Esophagus muscularis mucosa (tissue), 4 donors: ENCODE measurements around the gene MED22. TPM values are rescaled to one million over a fixed set of nuclear protein-coding genes. Genes with fewer than 3 reads are reported as not detected.
"Not testable (repeated sequence)": the region's sequence is repeated elsewhere in the genome, so short reads cannot be mapped to it uniquely, and the experiment has no call there.

ENCODE experiments used
- DNase-seq: peaks from one replicate; pipeline ENCODE4 v3.0.0-alpha.2; 2017; ENCODE audit errors: extremely low spot score
- H3K27ac ChIP-seq, 4 donors: fragments of 200-600 bp; sonication (generic); replicated peaks in 1 of 4; 1 replicate in 3 of 4; 2 replicates in 1 of 4; pipeline ENCODE4 v1.5.1; 2016 to 2019; ENCODE audit warnings: mild to moderate bottlenecking in 1 of 4
- H3K27me3 ChIP-seq, 4 donors: fragments of 200-600 bp; sonication (generic); one replicate each; pipeline versions ENCODE4 v1.5.1 to v1.6.0; 2016 to 2019
- H3K36me3 ChIP-seq, 4 donors: fragments of 200-600 bp; sonication (generic); one replicate each; pipeline ENCODE4 v1.5.1; 2016 to 2019
- H3K4me1 ChIP-seq, 4 donors: fragments of 200-600 bp; sonication (generic); one replicate each; pipeline ENCODE4 v1.5.1; 2016 to 2019
- H3K4me3 ChIP-seq, 4 donors: fragments of 200-600 bp; sonication (generic); 1 replicate in 2 of 4; 2 replicates in 2 of 4; pipeline ENCODE4 v1.5.1; 2016 to 2019; ENCODE audit warnings: mild to moderate bottlenecking in 4 of 4, moderate library complexity in 1 of 4
- H3K9me3 ChIP-seq, 4 donors: fragments of 200-600 bp; sonication (generic); 1 replicate in 3 of 4; 2 replicates in 1 of 4; pipeline ENCODE4 v1.5.1; 2016 to 2019
- EP300 ChIP-seq: sonication (generic); formaldehyde crosslinking; IDR thresholded peaks from one replicate; pipeline ENCODE4 v1.6.1; 2017; ENCODE audit warnings: antibody characterized with exemption
- POLR2A ChIP-seq: fragments of 450-650 bp; IDR thresholded peaks from one replicate; pipeline ENCODE4 v1.6.1; 2017; ENCODE audit warnings: antibody characterized with exemption, moderate library complexity, mild to moderate bottlenecking, low read depth
- POLR2AphosphoS5 ChIP-seq, 2 donors: sonication (generic); formaldehyde crosslinking; IDR thresholded peaks; one replicate each; pipeline ENCODE4 v1.6.1; 2017; ENCODE audit warnings: antibody characterized with exemption in 2 of 2
- WGBS: methylation state at CpG from one replicate; pipeline ENCODE4 v1.1.5; 2018; 5-methylcytosine and 5-hydroxymethylcytosine counted together
- intact Hi-C: fragments of 100-400 bp; cut with DNase I; formaldehyde crosslinking; loops from one replicate; pipeline ENCODE4 v1.15.1; 2023
- total RNA-seq, 4 donors: library from RNA; depleted of rRNA; stranded (reverse); fragments of >200 nt; gene quantifications; one replicate each; pipeline versions ENCODE4 v1.1.0 to v1.2.1, GENCODE V29; 2016
- TF ChIP-seq, protein P1 (sequence below), 3 experiments: fragments of 200-600 bp in 2 of 3; fragments of 450-650 bp in 1 of 3; sonication (generic) in 2 of 3; IDR thresholded peaks; one replicate each; pipeline ENCODE4 v1.5.1; 2017 to 2019; ENCODE audit warnings: antibody characterized with exemption in 3 of 3, mild to moderate bottlenecking in 2 of 3, moderate library complexity in 1 of 3

MED22 gene
- total RNA-seq, 4 donors from 2014 or later, result 20.0 to 44.6 (median 35.5) TPM

DNA sequence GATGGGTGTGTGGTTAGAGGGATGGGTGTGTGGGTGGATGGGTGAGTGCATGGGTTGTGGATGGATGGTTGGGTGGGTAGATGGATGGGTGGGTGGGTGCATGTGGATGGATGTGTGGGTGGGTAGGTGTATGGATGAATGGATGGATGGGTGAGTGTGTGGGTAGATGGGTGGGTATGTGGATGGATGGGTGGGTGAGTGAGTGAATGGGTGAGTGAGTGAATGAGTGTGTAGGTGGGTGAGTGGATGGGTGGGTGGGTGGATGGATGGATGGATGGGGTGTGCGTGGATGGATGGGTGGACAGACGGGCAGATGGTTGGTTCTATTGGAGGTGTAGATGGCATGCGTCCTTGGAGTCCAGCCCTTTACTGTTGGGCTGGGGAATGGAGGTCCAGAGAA, 45.5 kb upstream of the MED22 start:
- intact Hi-C loops, result no loop called here
- peaks cover 0 to 74% (median 9%) of the 10 kb centered on the region in 4 donors for H3K27me3 ChIP-seq
- no peak for DNase-seq
- H3K4me3 ChIP-seq, result no peak overlapping the region
- WGBS, result 86% methylated on average over 3 of the region's 3 CpGs
- TF ChIP-seq, protein P1, sequence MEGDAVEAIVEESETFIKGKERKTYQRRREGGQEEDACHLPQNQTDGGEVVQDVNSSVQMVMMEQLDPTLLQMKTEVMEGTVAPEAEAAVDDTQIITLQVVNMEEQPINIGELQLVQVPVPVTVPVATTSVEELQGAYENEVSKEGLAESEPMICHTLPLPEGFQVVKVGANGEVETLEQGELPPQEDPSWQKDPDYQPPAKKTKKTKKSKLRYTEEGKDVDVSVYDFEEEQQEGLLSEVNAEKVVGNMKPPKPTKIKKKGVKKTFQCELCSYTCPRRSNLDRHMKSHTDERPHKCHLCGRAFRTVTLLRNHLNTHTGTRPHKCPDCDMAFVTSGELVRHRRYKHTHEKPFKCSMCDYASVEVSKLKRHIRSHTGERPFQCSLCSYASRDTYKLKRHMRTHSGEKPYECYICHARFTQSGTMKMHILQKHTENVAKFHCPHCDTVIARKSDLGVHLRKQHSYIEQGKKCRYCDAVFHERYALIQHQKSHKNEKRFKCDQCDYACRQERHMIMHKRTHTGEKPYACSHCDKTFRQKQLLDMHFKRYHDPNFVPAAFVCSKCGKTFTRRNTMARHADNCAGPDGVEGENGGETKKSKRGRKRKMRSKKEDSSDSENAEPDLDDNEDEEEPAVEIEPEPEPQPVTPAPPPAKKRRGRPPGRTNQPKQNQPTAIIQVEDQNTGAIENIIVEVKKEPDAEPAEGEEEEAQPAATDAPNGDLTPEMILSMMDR (IDR thresholded peaks at IDR 0.05), result no peak
- TF ChIP-seq POLR2AphosphoS5 (IDR thresholded peaks at IDR 0.05), result no peak
- no peak for TF ChIP-seq EP300
- TF ChIP-seq POLR2A, result no peak
- H3K4me1 ChIP-seq, result no peaks in the 10 kb centered on the region
- no peaks in the 10 kb centered on the region for H3K36me3 ChIP-seq
- no peaks in the 10 kb centered on the region for H3K9me3 ChIP-seq
- no peak overlapping the region for H3K27ac ChIP-seq

DNA sequence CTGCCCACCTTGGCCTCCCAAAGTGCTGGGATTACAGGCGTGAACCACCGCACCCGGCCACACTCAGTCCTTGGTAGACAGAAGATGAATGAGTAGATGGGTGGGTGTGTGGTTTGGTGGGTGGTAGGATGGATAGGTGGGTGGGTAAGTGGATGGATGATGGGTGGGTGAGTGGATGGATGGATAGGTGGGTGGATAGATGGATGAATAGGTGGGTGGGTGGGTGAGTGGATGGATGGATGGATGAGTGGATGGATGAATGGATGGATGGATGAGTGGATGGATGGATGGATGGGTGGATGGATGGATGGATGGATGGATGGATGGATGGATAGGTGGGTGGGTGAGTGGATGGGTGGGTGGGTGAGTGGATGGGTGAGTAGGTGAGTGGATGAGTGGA, 44.4 kb upstream of the MED22 start:
- WGBS, result 98% methylated on average over 3 of the region's 3 CpGs
- H3K36me3 ChIP-seq, intact Hi-C loops, H3K4me1 ChIP-seq, H3K9me3 ChIP-seq, H3K4me3 ChIP-seq, H3K27ac ChIP-seq, DNase-seq: not testable (repeated sequence)
- peaks cover 0 to 74% (median 9%) of the 10 kb centered on the region in 4 donors for H3K27me3 ChIP-seq

GRCh38 chr9:133391449-133391848, 43.5 kb upstream of the MED22 start:
- H3K4me3 ChIP-seq, H3K4me1 ChIP-seq, intact Hi-C loops, H3K36me3 ChIP-seq, H3K27ac ChIP-seq, DNase-seq, H3K9me3 ChIP-seq: not testable (repeated sequence)
- H3K27me3 ChIP-seq, result peaks cover 0 to 66% (median 9%) of the 10 kb centered on the region in 4 donors
- 88% methylated on average over 1 of the region's 4 CpGs for WGBS

DNA sequence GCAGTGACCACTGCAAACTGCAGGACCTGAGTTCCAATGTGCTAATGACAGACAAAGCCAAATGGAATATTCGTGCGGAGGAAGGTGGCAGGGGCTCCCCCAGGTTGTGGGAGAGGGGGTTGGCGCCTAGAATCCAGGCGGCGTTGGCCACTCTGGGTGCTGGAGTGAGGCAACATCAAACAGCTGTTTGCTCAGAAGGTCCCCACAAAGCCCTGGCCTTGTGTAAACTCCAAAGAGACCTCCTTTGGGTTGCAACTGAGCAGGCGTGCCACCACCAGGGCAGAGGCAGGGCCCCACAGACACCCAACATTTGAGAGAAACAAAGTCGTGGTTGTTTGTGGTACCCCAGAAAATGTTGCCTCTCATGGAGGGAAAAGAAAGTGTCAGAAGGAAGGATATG, 42.8 kb upstream of the MED22 start:
- Histone ChIP-seq H3K4me1 (no peaks in the 10 kb centered on the region), H3K9me3 (no peaks in the 10 kb centered on the region), H3K36me3 (no peaks in the 10 kb centered on the region), H3K27me3 (peaks cover 0 to 59% (median 9%) of the 10 kb centered on the region in 4 donors), H3K4me3 (no peak overlapping the region), H3K27ac (no peak overlapping the region)
- 82% methylated on average over 7 of the region's 7 CpGs for WGBS
- no peak for DNase-seq
- intact Hi-C loops, result no loop called here
- TF ChIP-seq EP300 (no peak), POLR2AphosphoS5 (IDR thresholded peaks at IDR 0.05) (no peak), POLR2A (no peak)
- TF ChIP-seq, protein P1 (IDR thresholded peaks at IDR 0.05), result no peak

DNA sequence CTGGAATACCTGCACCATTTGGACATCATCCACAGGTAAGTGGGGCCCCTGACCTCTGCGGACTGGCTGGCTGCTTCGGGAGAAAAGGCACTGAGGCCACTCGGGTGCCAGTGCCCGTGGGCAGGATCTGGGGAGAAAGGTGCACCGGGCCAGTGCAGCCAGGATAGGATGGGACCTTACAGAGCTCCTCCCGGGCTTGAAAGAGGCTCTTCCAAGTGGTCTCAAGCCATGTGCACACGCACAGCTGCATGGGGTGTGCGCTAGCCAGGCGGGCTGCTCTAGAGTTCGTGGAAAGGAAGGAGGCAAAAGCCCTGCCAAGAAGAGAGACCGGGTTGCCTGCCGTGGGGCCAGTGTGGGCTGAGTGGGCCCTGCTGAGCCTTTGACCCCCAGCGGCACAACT, 41.6 kb upstream of the MED22 start:
- Histone ChIP-seq H3K27me3 (peaks cover 0 to 49% (median 6%) of the 10 kb centered on the region in 4 donors), H3K9me3 (no peaks in the 10 kb centered on the region), H3K4me3 (no peak overlapping the region), H3K27ac (no peak overlapping the region), H3K4me1 (no peaks in the 10 kb centered on the region), H3K36me3 (no peaks in the 10 kb centered on the region)
- TF ChIP-seq POLR2A, result no peak
- TF ChIP-seq EP300, result no peak
- TF ChIP-seq POLR2AphosphoS5 (IDR thresholded peaks at IDR 0.05), result no peak
- TF ChIP-seq, protein P1 (IDR thresholded peaks at IDR 0.05), result no peak
- intact Hi-C loops, result no loop called here
- DNase-seq, result no peak
- 95% methylated on average over 4 of the region's 13 CpGs for WGBS

DNA sequence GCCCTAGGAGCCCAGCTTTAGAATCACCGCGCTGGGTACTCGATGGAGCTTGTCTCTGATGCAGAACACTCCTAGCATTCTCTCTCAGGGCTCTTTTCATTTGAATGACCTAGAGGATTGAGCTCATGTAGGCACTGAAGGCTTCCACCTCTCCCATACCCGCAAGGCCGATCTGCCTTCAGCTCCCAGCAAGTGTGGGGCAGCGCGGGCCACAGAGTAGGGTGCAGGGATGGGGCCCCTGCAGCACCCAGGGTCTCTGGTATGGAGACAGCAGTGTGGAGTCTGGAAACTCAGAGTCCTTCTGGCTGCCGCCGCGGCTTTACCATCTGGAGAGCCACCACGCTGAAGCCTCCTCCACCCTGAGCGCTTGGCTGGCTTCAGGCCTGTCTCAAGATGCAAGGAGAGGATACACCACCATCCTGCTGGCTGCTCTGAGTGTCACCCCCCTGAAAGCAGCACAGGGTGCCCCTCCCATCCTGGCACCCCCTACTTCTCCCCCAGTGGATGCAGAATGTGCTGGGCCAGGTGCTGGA, 41.2 kb upstream of the MED22 start:
- Histone ChIP-seq H3K9me3 (no peaks in the 10 kb centered on the region), H3K27me3 (peaks cover 0 to 44% (median 2%) of the 10 kb centered on the region in 4 donors), H3K27ac (no peak overlapping the region), H3K4me3 (no peak overlapping the region), H3K36me3 (no peaks in the 10 kb centered on the region), H3K4me1 (no peaks in the 10 kb centered on the region)
- TF ChIP-seq POLR2AphosphoS5 (IDR thresholded peaks at IDR 0.05) (no peak), EP300 (no peak), POLR2A (no peak)
- TF ChIP-seq, protein P1 (IDR thresholded peaks at IDR 0.05), result no peak
- intact Hi-C loops, result no loop called here
- DNase-seq, result no peak
- WGBS, result 70% methylated on average over 2 of the region's 12 CpGs
